Osteoblast (primary cell): ENCODE results near the gene RNF144A. TPM values are rescaled to one million over a fixed set of nuclear protein-coding genes. Genes with fewer than 3 reads are reported as not detected.

ENCODE experiments used
- DNase-seq: peaks from one replicate; pipeline ENCODE4 v3.0.0; 2011; ENCODE audit warnings: low spot score, mixed read lengths; ENCODE audit not compliant: insufficient read length; ENCODE audit errors: missing footprints
- H2AFZ ChIP-seq: 2 replicates; pipeline ENCODE4 v1.6.0; 2011; ENCODE audit warnings: mild to moderate bottlenecking, low read length
- H3K27ac ChIP-seq: 2 replicates; pipeline ENCODE4 v1.5.1; 2011; ENCODE audit warnings: mild to moderate bottlenecking, low read depth, low read length, moderate library complexity
- H3K27me3 ChIP-seq: 2 replicates; pipeline ENCODE4 v1.6.0; 2012; ENCODE audit warnings: mild to moderate bottlenecking, control low read depth, inconsistent platforms, low read length, moderate library complexity; ENCODE audit not compliant: insufficient read depth
- H3K36me3 ChIP-seq: 2 replicates; pipeline ENCODE4 v1.5.1; 2011; ENCODE audit warnings: mild to moderate bottlenecking, low read length, control low read depth, moderate library complexity; ENCODE audit not compliant: insufficient read depth
- H3K4me1 ChIP-seq: 2 replicates; pipeline ENCODE4 v1.5.1; 2011; ENCODE audit warnings: mild to moderate bottlenecking, low read length, control low read depth, moderate library complexity; ENCODE audit not compliant: insufficient read depth
- H3K4me2 ChIP-seq: 2 replicates; pipeline ENCODE4 v1.6.0; 2011; ENCODE audit warnings: mild to moderate bottlenecking, low read length; ENCODE audit not compliant: insufficient read depth
- H3K4me3 ChIP-seq: fragments of 200-600 bp; sonication (generic); 3 replicates; pipeline ENCODE4 v1.5.1; 2012; ENCODE audit warnings: mild to moderate bottlenecking, low read length, inconsistent platforms; ENCODE audit not compliant: insufficient read depth
- H3K79me2 ChIP-seq: 2 replicates; pipeline ENCODE4 v1.6.0; 2012; ENCODE audit warnings: mild to moderate bottlenecking, low read length, control low read depth, inconsistent platforms; ENCODE audit not compliant: insufficient read depth
- H3K9me3 ChIP-seq: 2 replicates; pipeline ENCODE4 v1.5.1; 2011; ENCODE audit warnings: low read depth, low read length, control low read depth
- H4K20me1 ChIP-seq: 2 replicates; pipeline ENCODE4 v1.6.0; 2012; ENCODE audit warnings: mild to moderate bottlenecking, low read length, control low read depth; ENCODE audit not compliant: insufficient read depth
- total RNA-seq: library from RNA; depleted of rRNA; stranded (reverse); fragments of >200 nt; gene quantifications from 2 replicates; pipeline ENCODE4 v1.2.3, GENCODE V29; 2012
- TF ChIP-seq, protein P1 (sequence below): IDR thresholded peaks from 2 replicates; pipeline ENCODE4 v1.5.1; 2011; ENCODE audit warnings: mild to moderate bottlenecking, low read depth, low read length, moderate library complexity; ENCODE audit errors: extremely low read depth

The RNF144A gene
- total RNA-seq, 1 donor = 15.9 TPM

DNA sequence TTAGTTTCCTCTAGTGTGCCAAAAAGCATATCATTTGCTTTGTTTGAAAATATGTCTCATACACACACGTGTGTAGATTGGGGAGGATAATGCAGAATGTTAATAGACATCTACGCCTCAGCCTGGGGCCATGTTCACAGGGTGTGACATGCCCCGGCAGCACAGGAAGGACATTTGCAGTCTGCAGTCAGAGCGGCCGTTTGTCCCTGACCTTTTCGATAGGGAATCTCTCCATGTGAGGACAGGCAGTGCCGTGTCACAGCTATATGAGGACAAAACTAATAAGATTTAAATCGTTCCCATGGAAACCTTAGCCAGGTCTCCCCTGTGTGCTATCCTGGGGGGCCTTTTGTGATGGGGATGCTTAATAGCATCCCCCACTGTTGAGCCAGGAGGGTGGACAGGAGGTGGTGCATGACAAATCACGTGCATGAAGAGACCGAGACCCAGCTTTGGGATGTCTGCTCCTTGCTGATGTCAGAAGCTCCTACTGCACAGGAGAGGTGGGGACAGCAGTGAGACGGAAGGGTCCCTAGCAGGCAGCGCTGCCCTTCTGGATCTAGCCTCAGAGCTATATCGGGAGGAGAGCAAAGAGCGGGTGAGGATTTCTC, 100.6 kb downstream of the RNF144A start:
- DNase-seq = no peak
- Histone ChIP-seq H3K27ac (no peak overlapping the region), H2AFZ (no peak overlapping the region), H3K4me3 (no peak overlapping the region), H3K79me2 (no peaks in the 10 kb centered on the region), H3K4me2 (no peak overlapping the region), H3K4me1 (peaks cover 3% of the 10 kb centered on the region), H4K20me1 (no peaks in the 10 kb centered on the region), H3K27me3 (no peaks in the 10 kb centered on the region), H3K9me3 (no peaks in the 10 kb centered on the region), H3K36me3 (no peaks in the 10 kb centered on the region)
- TF ChIP-seq, protein P1, sequence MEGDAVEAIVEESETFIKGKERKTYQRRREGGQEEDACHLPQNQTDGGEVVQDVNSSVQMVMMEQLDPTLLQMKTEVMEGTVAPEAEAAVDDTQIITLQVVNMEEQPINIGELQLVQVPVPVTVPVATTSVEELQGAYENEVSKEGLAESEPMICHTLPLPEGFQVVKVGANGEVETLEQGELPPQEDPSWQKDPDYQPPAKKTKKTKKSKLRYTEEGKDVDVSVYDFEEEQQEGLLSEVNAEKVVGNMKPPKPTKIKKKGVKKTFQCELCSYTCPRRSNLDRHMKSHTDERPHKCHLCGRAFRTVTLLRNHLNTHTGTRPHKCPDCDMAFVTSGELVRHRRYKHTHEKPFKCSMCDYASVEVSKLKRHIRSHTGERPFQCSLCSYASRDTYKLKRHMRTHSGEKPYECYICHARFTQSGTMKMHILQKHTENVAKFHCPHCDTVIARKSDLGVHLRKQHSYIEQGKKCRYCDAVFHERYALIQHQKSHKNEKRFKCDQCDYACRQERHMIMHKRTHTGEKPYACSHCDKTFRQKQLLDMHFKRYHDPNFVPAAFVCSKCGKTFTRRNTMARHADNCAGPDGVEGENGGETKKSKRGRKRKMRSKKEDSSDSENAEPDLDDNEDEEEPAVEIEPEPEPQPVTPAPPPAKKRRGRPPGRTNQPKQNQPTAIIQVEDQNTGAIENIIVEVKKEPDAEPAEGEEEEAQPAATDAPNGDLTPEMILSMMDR = no peak

DNA sequence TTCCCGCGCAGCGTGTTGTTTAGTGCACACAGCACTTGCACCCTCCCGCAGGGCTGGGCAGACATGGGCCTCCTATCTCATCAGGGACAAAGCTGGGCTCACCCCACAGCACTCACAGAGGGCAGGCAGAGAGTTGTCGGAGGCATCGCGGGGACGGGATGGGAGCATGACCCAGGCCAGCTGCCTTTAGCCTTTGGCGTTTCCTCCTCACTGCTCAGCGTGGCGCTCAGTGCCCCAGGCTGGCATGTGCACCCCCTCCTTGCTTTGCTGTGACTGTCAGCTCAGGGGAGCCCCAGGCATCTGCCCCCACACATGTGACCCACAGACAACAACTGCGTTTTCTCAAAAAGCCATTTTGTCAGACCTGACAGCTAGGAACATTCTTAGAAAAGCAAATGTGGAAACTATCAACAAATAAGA, 101.1 kb downstream of the RNF144A start:
- Histone ChIP-seq H3K4me1 (peaks cover 2% of the 10 kb centered on the region), H3K9me3 (no peaks in the 10 kb centered on the region), H4K20me1 (no peaks in the 10 kb centered on the region), H3K36me3 (no peaks in the 10 kb centered on the region), H3K27ac (no peak overlapping the region), H3K27me3 (no peaks in the 10 kb centered on the region), H3K4me3 (no peak overlapping the region), H2AFZ (no peak overlapping the region), H3K79me2 (no peaks in the 10 kb centered on the region), H3K4me2 (no peak overlapping the region)
- TF ChIP-seq, protein P1 = no peak
- no peak for DNase-seq

DNA sequence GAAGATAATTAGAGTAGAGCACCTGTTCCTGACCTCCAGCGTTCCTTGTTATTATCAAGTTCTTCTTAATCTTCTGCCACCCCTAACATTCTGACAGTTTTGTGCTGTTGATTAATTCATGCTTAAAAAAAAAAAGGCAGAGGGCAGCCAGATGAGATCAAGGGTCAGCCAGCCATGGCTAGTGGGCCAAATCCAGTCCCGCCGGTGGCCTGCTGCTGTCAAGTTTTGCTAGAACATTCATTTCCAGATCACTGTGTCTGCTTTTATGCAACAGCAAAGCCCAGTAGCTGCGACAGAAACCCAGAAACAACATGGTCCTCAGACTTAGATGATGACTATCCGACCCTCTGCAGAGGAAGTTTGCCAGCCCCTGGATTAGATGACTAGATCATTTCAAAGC, 101.6 kb downstream of the RNF144A start:
- no peaks in the 10 kb centered on the region for H3K36me3 ChIP-seq
- H3K4me1 ChIP-seq = peaks cover 2% of the 10 kb centered on the region
- no peaks in the 10 kb centered on the region for H3K79me2 ChIP-seq
- H3K27me3 ChIP-seq = no peaks in the 10 kb centered on the region
- TF ChIP-seq, protein P1 = no peak
- H3K27ac ChIP-seq = no peak overlapping the region
- no peak overlapping the region for H3K4me2 ChIP-seq
- H4K20me1 ChIP-seq = no peaks in the 10 kb centered on the region
- H3K9me3 ChIP-seq = no peaks in the 10 kb centered on the region
- DNase-seq = no peak
- no peak overlapping the region for H3K4me3 ChIP-seq
- no peak overlapping the region for H2AFZ ChIP-seq

DNA sequence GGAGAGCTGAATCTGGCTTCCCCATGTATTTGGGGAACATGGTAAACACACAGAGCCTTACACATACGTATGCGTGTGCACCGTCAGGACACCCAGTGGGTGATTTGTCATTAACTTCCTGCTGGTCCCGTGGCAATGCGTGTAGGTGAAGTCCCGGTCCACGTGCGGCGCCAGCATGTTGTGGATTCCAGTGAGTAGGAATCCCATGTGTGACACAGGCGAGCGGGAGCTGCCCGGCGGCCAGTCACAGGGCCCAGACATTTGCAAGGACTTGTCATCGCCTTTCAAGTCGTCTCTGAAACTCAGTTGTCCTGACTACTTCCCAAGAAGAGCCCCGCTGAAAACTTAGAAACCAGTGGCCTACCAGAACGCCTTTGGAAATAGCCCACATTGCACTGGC, 102.0 kb downstream of the RNF144A start:
- TF ChIP-seq, protein P1 = no peak
- Histone ChIP-seq H2AFZ (no peak overlapping the region), H4K20me1 (no peaks in the 10 kb centered on the region), H3K9me3 (no peaks in the 10 kb centered on the region), H3K4me2 (no peak overlapping the region), H3K27me3 (no peaks in the 10 kb centered on the region), H3K36me3 (no peaks in the 10 kb centered on the region), H3K79me2 (no peaks in the 10 kb centered on the region), H3K4me3 (no peak overlapping the region), H3K27ac (no peak overlapping the region), H3K4me1 (peaks cover 2% of the 10 kb centered on the region)
- DNase-seq = no peak
